Activated CD8-positive, alpha-beta memory T cell treated with anti-CD3 and anti-CD28 coated beads for 48 hours (primary cell): Measurements from ENCODE around the gene HDAC4.

Experiments used
- DNase-seq, 3 experiments: peaks; one replicate each; pipeline ENCODE4 v3.0.0-alpha.2; 2020; ENCODE audit warnings: low read depth in 2 of 3, low spot score in 2 of 3

Gene HDAC4

DNA sequence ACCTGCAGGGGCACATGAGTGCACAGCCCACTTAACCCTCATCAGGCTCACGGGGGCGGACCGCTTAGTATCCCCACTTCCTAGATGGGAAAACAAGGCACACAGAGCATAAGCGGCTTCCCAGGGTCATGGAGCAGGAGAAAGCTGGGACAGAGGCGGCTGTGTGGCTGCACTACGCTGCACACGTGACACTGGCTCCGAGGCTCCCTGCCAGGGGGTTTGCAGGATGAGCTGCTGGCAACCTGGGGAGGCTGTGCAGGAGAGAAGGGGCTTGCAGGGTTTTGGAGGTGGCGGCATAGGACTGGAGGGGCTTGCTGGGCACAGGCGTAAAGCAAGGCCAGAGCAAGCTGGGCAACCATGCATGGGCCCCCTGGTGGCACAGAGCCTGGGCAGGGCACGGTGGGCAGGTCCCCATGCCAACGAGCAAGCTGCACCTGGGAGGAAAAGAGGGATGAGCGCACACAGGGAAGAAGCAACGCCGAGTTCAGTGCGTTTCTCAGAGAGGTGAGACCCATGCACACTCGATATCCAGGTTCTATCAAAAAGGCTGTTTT is 268.6 kb downstream of the HDAC4 start:
- no peak for DNase-seq

DNA sequence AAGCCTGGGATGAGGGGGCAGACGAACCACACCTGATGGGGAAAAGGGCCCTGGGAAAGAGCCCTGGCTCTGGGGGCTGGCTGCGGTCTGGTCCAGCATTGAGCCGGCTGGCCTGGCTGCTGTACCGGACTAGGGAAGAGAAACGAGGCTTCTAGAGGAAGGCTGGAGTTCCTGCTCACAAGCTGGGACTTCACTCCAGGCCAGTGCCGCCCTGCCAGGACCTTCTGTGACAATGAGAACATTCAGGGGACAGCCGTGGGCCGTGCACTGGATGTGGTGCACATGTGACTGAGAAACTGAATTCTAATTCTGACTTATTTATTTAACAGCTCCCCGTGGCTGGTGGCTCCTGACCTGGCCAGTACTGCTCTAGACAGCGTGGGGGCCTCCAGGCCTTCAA is 269.3 kb downstream of the HDAC4 start:
- DNase-seq: no peak

GRCh38 chr2:239130786-239131325 is 270.0 kb downstream of the HDAC4 start:
- DNase-seq: no peak

DNA sequence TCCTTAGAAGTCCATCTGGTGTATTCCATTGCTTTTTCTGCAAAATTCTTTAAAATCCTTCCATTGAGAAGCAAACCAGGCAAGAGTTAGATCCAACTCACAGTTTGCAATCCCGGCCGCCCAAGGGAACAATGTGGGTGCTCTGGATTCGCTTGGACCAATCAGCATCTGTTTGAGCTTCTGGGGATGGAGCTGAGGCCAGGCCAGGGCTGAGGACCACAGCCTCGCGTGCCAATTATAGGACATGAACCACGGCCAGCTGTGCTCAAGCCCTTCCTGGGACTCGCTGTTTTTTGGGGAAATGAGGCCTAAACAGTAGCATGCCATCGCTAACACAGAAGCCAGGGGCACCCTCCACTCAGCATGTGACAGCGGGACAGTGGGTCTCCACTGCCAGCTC is 270.8 kb downstream of the HDAC4 start:
- DNase-seq: no peak

DNA sequence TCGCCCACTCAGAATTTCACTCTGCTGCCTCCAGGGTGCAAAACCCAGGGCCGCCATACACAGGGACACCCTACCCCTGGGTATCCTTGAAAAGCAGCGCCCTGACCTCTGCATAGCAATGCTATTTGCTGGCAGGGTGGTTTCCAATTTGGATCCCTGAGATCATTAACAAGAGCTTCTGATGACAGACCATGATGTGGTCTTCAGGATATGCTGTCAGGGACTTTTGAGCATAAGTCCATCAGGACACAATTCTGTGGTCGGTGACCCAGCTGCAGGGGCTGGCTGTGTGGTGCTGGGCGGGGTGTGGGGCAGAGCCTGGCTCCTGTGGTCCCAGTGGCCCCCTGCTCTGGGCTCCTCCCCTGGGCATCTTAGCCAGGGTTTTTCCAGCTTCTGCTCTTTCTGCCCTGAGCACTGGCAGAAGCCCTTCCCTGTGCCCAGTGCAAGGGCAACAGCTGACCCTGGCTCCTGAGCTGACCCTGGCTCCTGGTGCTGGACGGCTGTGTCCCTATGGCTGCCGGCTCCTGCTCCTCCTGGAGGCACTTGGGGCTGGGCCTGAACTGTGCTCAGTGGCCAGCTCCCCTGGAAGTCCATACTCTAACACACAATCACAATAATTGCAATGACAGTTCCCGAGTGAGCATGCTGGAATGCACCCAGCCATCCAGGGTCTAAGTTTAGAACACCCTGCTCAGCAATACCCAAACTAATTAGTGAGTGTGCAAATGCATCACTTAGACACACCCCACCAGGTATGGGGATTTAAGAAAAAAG is 271.5 kb downstream of the HDAC4 start:
- no peak for DNase-seq

DNA sequence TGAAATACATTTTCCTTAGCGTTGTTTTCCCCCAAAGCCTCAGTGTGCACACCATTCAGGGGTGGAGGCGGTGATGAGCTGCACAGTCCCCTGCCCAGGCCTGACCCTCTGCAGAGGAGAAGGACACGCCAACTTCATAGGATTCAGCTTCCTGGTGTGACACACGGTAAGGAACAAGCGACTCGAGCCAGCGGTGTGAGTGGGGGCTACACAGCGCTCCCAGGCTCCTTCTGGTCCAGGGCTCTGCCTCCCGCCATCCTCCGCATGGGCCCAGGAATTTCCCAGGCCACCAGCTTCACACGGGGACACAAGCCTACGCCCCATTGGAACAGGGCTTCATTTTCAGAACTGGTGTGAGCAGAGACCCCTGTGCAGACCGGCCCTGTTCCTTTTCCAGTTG is 272.1 kb downstream of the HDAC4 start:
- no peak for DNase-seq

DNA sequence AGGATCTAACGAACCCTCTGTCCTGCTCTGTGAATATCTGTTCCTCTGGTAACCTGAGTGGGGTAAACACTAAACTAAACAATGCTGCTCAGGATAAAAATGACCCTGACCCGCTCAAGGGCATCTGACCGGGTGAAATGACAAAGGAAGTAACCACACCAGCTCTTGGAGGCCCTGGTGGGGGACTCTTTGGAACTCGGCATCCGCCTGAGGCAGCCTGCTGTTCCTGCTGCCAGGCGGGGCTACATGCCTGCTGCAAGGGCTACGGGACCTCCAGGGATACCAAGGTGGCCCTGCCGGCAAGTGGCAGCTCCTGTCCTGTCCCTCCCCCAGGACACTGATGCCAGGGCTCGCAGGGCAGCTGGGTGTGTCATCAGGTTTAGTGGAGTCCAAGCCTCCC is 273.3 kb downstream of the HDAC4 start:
- no peak for DNase-seq

DNA sequence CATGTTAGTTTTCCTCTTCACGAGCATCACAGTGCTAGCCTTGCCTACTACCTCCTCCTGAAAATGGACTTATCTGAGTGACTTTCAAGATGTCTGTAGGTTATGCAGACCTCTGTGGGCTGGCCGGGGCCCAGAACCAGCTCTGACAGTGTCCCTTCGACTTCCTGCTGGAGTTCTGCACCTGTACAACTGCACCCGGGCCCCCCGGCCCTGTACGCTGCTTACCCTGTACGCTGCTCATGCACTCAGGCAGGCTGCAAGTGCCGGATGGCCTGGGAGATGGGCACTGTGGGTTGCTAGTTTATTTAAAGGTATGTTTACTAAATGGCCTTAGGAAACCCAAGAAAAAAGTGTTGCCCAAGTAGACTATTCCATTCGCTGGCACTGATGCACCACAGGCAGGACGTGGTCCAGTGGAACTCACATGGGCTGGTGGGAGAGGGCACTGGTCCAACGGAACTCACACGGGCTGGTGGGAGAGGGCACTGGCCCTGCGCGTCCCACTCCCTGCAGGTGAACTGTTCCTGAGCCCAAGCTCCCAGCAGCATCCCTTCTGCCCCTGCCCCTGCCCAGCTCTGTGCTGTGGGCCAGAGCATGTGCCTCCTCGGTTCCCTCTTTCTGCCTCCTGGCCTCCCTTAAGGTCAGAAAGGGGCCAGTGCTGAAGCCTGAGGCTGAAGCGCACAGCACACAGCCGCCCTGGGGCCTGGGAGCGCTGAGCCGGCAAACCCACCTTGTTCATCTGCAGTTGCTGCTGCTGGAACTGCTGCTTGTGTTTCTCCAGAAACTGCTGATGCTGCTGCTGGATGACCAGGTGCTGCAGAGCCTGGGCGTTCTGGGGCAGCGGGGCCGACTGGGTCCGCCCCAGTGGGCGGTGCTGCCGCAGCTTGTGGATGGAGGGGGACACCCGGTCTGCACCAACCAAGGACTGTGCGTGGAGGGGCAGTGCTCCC is 274.8 kb downstream of the HDAC4 start:
- no peak for DNase-seq

DNA sequence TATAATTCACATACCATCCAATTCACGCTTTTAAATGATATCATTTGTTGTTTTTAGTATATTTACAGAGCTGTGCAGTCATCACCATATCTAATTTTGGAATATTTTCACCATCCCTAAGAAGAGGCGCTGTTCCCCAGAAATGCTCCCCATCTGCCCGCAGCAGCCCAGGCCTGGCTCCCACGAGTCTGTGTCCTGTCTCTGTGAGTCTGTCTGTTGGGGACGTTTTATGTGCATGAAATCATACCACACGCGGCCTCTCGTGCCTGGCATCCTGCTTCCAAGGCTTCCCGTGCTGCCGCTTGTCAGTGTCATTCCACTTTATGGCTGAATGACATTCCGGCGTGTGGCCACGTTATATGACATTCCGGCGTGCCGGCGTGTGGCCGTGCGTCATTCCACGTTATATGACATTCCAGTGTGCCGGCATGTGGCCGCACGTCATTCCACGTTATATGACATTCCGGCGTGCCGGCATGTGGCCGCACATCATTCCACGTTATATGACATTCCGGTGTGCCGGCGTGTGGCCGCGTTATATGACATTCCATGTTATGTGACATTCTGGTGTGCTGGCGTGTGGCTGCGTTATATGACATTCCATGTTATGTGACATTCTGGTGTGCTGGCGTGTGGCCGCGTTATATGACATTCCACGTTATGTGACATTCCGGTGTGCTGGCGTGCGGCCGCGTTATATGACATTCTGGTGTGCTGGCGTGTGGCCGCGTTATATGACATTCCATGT is 276.5 kb downstream of the HDAC4 start:
- DNase-seq: no peak

DNA sequence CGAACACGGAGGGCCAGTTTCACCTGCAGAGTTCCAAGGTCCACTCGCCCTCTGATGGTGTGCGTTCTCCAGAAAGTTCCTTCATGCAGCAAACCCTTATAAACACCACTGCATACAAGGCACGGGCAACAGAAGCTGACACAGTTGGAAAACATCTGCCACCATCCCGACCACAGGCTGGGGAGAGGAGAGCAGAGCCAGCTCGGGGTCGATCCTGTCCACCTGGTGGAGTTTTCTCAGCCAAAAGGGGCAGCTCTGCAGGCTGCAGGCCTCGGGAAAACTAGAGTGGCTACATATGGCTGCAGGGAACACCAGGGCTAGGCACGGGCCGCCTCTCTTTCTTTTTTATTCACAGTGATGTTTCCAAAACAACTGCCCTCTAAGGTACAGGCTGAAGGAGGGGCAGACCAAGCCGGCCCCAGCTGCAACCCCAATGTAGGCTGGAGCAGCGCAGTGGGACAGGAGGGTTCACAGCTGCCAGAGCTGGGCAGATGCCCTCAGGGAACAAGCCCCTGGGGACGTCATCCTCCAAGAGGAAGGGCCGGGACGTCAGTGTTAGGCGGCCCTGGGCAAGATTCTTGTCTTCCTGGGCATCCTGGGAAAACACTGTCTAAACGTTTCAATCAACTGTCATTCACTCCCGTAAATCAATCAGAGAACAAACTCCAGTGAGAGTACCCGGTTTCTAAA is 278.3 kb downstream of the HDAC4 start:
- DNase-seq: no peak

- DNase-seq: no peak
Observed at GRCh38 chr2:239121600-239122012, 279.2 kb downstream of the HDAC4 start.

- DNase-seq: no peak
Observed at GRCh38 chr2:239120664-239121063, 280.2 kb downstream of the HDAC4 start.

DNA sequence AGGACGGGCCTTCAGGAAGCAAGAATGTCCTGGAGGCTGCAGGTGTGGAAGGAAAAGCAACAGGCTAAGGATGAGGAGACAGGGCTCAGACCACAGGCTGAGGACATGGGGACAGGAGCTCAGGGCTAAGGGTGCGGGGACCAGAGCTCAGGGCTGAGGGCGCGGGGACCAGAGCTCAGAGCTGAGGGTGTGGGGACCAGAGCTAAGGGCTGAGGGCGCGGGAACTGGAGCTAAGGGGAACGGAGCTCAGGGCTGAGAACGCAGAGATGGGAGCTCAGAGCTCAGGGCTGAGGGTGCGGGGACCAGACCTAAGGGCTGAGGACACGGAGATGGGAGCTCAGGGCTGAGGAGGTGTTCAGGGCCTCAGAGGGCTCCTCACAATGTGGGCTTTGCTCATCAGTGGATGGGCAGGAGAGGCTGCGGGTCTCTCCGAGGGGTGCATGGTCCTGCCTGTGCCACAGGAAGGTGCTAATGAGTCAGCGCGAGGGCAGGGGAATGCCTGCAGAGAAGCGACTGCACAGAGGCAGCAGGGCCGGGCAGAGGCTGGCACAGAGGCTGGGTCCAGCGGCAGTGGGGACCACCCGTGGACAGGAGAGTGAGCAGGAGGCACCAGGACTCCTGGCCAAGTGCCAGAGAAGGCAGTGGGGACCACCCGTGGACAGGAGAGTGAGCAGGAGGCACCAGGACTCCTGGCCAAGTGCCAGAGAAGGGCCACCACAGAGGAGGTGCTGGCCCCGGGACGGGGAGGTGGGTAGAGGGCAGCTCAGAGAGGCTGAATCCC is 281.3 kb downstream of the HDAC4 start:
- DNase-seq: no peak

DNA sequence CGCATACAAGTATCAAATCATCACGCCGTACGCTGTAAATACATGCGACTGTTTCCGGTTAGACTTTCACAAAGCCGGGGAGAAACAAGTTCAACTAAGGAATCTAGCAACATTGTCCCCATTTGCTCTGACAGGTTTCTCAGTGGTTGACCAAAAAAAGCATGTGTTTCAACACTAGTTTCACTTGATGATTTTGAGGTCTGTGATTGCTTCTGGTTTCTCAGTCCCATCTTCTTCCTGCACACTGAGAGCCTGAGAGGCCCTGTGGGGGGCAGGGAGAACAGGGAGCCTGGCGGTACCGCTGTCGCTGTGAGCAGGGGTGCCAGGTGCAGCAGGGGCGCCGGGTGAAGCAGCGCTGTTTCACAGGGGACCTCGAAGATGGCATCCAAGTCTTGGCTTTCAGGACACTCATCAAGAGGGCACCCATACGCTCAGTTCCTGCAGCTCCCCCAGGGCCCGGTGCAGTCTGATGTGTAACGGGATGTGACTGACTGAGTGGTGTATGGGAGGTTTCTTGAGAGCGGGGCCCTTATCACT is 282.1 kb downstream of the HDAC4 start:
- DNase-seq: no peak

GRCh38 chr2:239118264-239118663 is 282.6 kb downstream of the HDAC4 start:
- DNase-seq: no peak

DNA sequence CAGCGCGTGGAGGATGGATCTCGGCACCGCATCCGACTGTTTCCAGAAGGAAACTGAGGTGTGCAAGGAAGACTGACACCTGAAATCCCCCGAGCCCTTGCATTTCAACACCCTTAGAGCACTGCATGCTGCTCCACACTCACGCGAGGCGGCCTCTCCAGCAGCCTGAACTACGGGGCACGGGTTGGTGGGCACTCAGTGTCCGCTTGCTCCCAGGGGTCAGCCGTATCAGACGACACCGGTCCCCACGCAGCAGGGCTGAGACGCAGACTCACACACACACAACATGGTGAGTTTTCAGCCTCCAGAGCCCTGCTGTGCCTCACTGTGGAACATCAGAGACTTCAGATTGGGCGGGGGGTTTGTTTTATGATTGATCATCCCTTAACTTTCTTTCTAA is 283.0 kb downstream of the HDAC4 start:
- no peak for DNase-seq

- DNase-seq: no peak
Observed at GRCh38 chr2:239116456-239117246, 284.2 kb downstream of the HDAC4 start.

DNA sequence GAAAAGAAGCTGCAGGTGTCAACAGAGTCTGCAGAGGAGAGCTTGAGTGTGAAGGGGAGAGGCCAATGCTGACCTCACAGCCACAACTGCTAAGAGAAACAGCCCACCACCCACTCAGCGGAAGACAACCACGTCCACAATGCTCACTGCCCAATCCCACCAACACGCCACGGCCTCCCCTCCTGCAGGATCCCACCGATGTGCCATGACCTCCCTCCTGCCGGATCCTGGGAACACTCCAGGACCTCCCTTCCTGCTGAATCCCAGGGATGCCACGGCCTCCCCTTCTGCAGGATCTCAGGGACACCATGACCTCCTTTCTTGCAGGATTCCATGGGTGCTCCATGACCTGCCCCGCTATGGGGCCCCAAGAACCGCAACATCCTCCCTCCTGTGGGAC is 285.2 kb downstream of the HDAC4 start:
- no peak for DNase-seq
